ENCODE data around the gene SDR9C7.
A peak's percentile ranks its signal among the peaks of the same experiment; 100 is the strongest.
"Not testable (repeated sequence)": the region's sequence is repeated elsewhere in the genome, so short reads cannot be mapped to it uniquely, and the experiment has no call there.

Gene SDR9C7

GRCh38 chr12:56880125-56880992 lies 53.8 kb downstream of the SDR9C7 start:
- no peak for TF ChIP-seq CTCF (IDR thresholded peaks at IDR 0.05; ENCODE audit: low read depth, low read length)
- H3K4me3 ChIP-seq (replicated peaks in 1 of 2; ENCODE audit: low read depth in 2 of 2, low read length in 2 of 2): no peak overlapping the region
- peak in 1 of 2 donors; percentile 23 for DNase-seq (ENCODE audit: low read depth in 2 of 2)

GRCh38 chr12:56879240-56880124 lies 54.7 kb downstream of the SDR9C7 start:
- not testable (repeated sequence) for H3K4me3 ChIP-seq (replicated peaks in 1 of 2; ENCODE audit: low read depth in 2 of 2, low read length in 2 of 2); DNase-seq (ENCODE audit: low read depth in 2 of 2)

GRCh38 chr12:56878010-56878339 lies 56.2 kb downstream of the SDR9C7 start:
- H3K4me3 ChIP-seq (replicated peaks in 1 of 2; ENCODE audit: low read depth in 2 of 2, low read length in 2 of 2): no peak overlapping the region
- no peak for TF ChIP-seq CTCF (IDR thresholded peaks at IDR 0.05; ENCODE audit: low read depth, low read length)
- peak in 1 of 2 donors; percentile 58 for DNase-seq (ENCODE audit: low read depth in 2 of 2)

GRCh38 chr12:56877195-56878009 lies 56.8 kb downstream of the SDR9C7 start:
- no peak overlapping the region for H3K4me3 ChIP-seq (replicated peaks in 1 of 2; ENCODE audit: low read depth in 2 of 2, low read length in 2 of 2)
- no peak for TF ChIP-seq CTCF (IDR thresholded peaks at IDR 0.05; ENCODE audit: low read depth, low read length)
- no peak for DNase-seq (ENCODE audit: low read depth in 2 of 2)

- no peak for DNase-seq (ENCODE audit: low read depth in 2 of 2)
- TF ChIP-seq CTCF (IDR thresholded peaks at IDR 0.05; ENCODE audit: low read depth, low read length): no peak
- no peak overlapping the region for H3K4me3 ChIP-seq (replicated peaks in 1 of 2; ENCODE audit: low read depth in 2 of 2, low read length in 2 of 2)
Observed at GRCh38 chr12:56874821-56875220, 59.4 kb downstream of the SDR9C7 start.

- TF ChIP-seq CTCF (IDR thresholded peaks at IDR 0.05; ENCODE audit: low read depth, low read length): no peak
- no peak overlapping the region for H3K4me3 ChIP-seq (replicated peaks in 1 of 2; ENCODE audit: low read depth in 2 of 2, low read length in 2 of 2)
- DNase-seq (ENCODE audit: low read depth in 2 of 2): peak in 1 of 2 donors; percentile 11
Observed at GRCh38 chr12:56873382-56873781, 60.8 kb downstream of the SDR9C7 start.
